HG03342 (cell line): ENCODE results near the gene FASLG.
"Not testable (repeated sequence)": the region's sequence is repeated elsewhere in the genome, so short reads cannot be mapped to it uniquely, and the experiment has no call there.

Experiments
- ATAC-seq: cut with Tn5 transposase; IDR thresholded peaks from one replicate; pipeline ENCODE4 v1.9.1; 2021; ENCODE audit warnings: mild to moderate bottlenecking, moderate library complexity; ENCODE audit not compliant: unreplicated experiment

FASLG gene

GRCh38 chr1:172658871-172659453 lies at the start of gene FASLG:
Gene FASLG (plus strand): TSS chr1:172659103. CDS start chr1:172659202, 99 bp downstream.
- no peak for ATAC-seq

GRCh38 chr1:172609528-172609927 lies 49.4 kb upstream of the FASLG start:
- no peak for ATAC-seq

GRCh38 chr1:172612478-172612877 lies 46.4 kb upstream of the FASLG start:
- ATAC-seq, result no peak

GRCh38 chr1:172613294-172613693 lies 45.6 kb upstream of the FASLG start:
- no peak for ATAC-seq

GRCh38 chr1:172616195-172616594 lies 42.7 kb upstream of the FASLG start:
- ATAC-seq, result no peak

GRCh38 chr1:172616636-172617035 lies 42.3 kb upstream of the FASLG start:
- no peak for ATAC-seq

- ATAC-seq, result not testable (repeated sequence)
Observed at GRCh38 chr1:172620603-172621002, 38.3 kb upstream of the FASLG start.

- no peak for ATAC-seq
Observed at GRCh38 chr1:172622541-172622940, 36.4 kb upstream of the FASLG start.

- no peak for ATAC-seq
Observed at GRCh38 chr1:172623748-172624147, 35.2 kb upstream of the FASLG start.

GRCh38 chr1:172626845-172627244 lies 32.1 kb upstream of the FASLG start:
- ATAC-seq, result no peak

GRCh38 chr1:172627702-172628101 lies 31.2 kb upstream of the FASLG start:
- ATAC-seq, result no peak

- no peak for ATAC-seq
Observed at GRCh38 chr1:172628401-172628800, 30.5 kb upstream of the FASLG start.

- no peak for ATAC-seq
Observed at GRCh38 chr1:172629170-172629569, 29.7 kb upstream of the FASLG start.

- ATAC-seq, result no peak
Observed at GRCh38 chr1:172629638-172630037, 29.3 kb upstream of the FASLG start.

GRCh38 chr1:172630056-172630818 lies 28.7 kb upstream of the FASLG start:
- ATAC-seq, result no peak

- no peak for ATAC-seq
Observed at GRCh38 chr1:172630868-172631267, 28.0 kb upstream of the FASLG start.

GRCh38 chr1:172637522-172637921 lies 21.4 kb upstream of the FASLG start:
- no peak for ATAC-seq

GRCh38 chr1:172638249-172638648 lies 20.7 kb upstream of the FASLG start:
- ATAC-seq, result no peak

GRCh38 chr1:172638885-172639831 lies 19.7 kb upstream of the FASLG start:
- ATAC-seq, result no peak

- no peak for ATAC-seq
Observed at GRCh38 chr1:172640111-172640510, 18.8 kb upstream of the FASLG start.

GRCh38 chr1:172641492-172641891 lies 17.4 kb upstream of the FASLG start:
- no peak for ATAC-seq
